Tongue (tissue), 2 donors: ENCODE measurements around the gene FOLR2. TPM values are rescaled to one million over a fixed set of nuclear protein-coding genes. Genes with fewer than 3 reads are reported as not detected.

Experiments
- DNase-seq: peaks from one replicate; pipeline ENCODE4 v3.0.0-alpha.2; 2015
- total RNA-seq: library from RNA; depleted of rRNA; stranded (reverse); fragments of >200 nt; gene quantifications from one replicate; pipeline ENCODE4 v1.2.3, GENCODE V29; 2014

Gene FOLR2
- total RNA-seq, 1 donor from 2014 or later, result 5.6 TPM

DNA sequence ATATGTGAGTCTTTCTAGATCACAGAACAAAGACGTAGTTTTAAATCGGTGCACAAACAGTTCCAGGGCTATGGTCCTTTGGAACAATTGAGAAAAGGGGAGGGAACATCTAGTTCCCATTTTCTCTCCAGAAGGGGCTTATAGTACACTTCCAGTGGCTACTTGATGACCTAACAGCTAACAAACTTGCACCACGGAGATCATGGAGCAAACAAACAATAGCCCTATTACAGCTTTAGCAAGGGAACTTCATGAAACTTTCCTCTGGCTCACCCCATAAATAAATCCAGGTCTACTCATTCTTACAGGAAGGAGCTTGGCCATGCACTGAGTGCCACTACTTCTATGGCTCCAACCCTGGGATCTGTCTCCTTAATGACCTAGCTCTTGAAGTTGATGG lies 8.3 kb upstream of the FOLR2 start:
- DNase-seq, result no peak

DNA sequence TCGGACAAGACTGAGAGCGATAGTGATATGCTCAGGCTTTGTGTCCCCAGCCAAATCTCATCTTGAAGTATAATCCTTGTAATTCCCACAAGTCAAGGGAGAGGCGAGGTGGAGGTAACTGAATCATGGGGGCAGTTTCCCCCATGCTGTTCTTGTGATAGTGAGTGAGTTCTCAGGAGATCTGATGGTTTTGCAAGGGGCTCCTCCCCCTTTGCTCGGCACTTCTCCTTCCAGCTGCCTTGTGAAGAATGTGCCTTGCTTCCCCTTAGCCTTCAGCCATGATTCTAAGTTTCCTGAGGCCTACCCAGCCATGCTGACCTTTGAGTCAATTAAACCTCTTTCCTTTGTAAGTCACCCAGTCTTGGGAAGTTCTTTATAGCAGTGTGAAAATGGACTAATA lies 7.5 kb upstream of the FOLR2 start:
- DNase-seq, result no peak

DNA sequence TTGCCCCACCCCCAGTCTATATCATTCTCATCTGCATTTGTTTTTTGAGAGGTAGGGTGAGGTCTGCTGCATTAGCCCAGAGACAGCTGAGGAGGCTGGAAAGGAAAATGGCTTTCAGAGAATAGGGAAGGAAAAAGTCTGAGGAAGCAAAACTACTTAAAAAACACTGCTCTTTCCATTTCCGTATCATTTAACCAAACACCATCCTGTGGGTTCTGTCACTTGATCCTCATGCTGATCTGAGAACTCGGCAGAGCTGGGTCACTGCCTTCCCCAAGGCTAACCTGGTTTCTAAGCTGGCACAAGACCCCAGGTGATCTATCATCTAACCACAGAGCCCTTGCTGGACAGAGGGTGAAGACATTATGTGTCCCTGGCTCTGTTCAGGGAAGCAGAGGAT lies 1.2 kb downstream of the FOLR2 start:
- no peak for DNase-seq

DNA sequence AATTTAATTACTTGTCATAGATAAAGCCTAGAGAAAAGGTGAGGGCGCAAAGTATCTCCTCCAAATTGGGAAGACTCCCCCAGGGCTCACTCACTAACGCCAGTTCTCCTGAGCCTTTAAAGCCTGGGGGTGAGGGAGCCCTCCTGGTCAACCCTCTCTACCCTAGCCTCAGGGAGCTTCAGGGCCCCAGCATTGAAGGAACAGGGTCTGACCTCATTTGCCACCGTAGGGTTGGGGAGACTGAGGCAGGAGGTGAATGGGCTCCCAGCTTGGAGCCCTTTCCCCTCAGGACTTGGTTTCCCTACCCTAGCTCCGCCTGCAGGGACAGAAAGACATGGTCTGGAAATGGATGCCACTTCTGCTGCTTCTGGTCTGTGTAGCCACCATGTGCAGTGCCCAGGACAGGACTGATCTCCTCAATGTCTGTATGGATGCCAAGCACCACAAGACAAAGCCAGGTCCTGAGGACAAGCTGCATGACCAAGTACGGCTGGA lies 1.7 kb downstream of the FOLR2 start:
- no peak for DNase-seq

DNA sequence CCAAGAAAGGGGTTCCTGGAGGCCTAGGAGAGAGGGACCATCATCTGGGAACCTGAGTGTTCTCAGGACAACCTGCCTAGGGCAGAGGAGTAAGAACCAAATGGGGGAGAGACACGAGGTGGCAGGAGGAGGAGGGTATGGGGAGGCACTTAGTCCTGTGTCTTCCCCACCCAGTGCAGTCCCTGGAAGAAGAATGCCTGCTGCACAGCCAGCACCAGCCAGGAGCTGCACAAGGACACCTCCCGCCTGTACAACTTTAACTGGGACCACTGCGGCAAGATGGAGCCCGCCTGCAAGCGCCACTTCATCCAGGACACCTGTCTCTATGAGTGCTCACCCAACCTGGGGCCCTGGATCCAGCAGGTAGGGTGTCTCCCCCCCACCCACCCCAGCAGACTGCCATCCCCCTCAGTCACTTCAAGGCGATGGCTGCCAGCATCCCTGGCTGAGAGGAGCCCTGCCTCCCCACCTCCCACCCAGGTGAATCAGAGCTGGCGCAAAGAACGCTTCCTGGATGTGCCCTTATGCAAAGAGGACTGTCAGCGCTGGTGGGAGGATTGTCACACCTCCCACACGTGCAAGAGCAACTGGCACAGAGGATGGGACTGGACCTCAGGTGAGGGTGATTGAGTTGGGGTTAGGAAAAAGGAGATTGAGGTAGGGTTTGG lies 4.2 kb downstream of the FOLR2 start:
- DNase-seq, result no peak

DNA sequence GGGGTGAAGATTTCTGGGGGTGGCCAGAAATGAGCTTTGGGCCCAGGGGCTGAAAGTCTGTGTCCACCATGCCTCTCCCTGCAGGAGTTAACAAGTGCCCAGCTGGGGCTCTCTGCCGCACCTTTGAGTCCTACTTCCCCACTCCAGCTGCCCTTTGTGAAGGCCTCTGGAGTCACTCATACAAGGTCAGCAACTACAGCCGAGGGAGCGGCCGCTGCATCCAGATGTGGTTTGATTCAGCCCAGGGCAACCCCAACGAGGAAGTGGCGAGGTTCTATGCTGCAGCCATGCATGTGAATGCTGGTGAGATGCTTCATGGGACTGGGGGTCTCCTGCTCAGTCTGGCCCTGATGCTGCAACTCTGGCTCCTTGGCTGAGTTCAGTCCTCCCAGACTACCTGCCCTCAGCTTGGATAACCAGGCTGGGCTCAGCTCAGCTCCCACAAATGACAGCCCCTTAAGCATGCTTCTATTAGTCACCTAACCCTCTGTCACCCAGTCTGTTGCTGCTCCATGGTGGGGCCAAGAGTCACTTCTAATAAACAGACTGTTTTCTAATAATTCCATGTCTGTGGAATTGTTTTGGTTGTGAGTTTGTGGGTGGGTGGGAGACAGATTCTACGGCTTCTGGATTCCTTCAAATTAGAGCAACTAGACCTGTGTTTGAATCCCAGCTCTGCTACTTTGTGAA lies 4.9 kb downstream of the FOLR2 start:
- DNase-seq, result no peak

DNA sequence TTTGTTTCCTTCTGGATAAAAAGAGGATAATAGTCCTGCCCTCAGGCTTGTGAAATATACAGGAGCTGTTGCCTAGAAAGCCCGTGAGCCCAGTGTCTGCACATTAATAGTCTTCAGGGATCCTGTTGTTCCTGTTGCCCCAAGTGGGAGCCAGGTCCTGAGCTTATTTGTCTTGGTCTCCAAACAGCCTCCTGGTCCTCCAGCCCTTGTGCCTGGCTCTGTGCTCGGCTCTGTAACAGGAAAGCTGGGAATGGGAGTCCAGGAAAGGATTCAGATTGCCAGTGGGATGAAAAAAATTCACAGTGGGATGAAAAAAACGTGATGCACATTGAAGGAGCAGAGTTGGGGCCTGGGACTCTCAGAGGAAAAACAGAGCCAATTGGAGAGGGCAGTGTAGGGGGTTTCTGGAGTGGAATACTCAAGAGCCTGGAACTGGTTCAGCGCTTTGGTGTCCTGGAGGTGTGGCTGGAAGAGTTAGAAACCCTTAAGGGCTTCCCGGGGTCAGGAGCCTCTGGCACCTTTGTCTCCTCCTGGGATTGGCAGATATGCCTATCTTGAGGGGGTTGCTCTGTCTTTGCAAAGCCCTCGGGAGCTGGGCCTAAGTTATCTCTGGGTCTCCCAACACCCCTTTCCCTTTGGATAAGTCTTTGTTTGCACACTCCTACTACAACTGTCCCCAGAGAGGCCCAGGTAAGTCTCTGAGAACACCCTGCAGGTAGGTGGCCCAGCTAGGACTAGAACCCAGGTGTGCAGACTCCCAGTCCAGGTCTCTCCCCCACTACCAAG lies 5.7 kb downstream of the FOLR2 start:
- no peak for DNase-seq

DNA sequence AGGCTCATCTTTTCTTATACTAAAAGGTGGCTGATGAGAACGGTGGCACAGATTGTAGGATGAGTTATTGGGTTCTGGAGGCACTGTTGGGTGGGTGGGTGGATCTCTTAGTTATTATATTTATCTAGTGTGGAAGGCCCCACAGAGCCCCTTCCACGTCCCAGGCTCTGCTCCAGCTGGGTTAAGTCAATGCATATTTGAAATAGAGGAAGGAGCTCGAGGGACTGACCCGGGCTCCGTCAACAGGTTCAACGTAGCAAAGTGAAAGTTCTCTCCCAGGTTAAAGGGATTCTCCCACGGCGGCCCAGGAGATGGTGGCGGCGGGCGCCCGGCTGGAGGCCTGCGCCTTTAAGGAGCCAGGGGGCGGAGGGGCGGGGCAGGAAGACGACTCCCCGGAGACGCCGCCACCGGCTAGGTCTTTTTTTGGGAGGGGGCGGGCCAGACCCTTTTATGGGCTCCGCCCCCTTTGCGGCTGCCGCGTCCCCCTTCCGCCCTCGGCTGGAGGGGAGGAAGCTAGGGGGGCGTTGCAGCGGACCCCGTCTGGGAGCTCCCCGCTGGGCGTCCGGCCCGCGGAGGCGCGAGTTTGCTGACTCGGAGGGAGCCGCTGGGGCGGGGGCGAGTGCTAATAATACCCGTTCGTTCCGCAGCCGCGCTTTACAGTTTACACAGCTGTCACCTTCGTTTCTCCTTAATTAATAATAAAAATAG lies 6.5 kb downstream of the FOLR2 start:
- DNase-seq, result peak; percentile 98

DNA sequence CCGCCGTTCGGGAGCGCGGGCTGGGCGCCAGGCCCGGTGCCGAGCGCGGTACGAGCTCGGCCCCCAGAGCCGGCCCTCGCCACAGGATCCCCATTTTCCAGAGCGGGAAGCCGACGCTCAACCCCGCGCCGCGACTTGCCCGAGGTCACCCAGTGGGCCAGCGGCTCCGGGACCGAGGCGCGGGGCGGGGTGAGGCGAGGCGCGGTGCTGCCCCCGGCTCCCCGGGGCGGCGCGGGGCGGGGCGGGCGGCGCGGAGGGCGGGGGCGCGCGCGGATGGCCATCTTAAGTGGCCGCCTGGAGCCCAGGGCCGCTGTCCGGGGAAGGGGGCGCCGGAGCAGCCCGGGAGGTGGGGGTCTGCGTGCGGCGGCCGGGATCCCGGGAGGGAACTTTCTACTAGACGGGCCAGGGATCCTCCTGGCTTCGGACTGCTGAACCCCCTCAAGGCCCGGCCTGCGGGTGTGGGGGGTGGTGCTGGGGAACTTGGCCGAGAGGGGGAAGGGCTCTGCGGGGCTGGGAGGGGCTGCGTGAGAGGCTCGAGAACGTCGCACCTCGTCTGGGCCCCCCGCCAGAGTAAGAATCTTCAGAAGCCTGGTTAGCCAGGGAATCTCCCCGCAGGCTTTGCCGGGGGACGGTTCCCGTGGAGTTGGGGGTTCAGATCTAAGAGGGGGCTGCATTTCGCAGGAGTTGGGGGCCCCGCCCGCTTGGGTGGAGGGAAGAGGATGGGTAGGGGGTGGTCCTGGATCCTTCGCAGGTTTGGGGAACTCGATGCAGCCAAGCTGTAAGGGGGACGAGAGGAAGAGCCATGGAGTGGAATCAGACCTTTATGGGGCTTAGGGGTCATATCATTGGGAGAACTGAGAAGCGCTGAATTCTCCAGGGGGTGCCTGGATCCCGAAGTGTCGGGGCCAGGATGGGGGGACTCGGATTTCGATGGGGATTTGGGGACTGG lies 7.3 kb downstream of the FOLR2 start:
- peak; percentile 91 for DNase-seq

DNA sequence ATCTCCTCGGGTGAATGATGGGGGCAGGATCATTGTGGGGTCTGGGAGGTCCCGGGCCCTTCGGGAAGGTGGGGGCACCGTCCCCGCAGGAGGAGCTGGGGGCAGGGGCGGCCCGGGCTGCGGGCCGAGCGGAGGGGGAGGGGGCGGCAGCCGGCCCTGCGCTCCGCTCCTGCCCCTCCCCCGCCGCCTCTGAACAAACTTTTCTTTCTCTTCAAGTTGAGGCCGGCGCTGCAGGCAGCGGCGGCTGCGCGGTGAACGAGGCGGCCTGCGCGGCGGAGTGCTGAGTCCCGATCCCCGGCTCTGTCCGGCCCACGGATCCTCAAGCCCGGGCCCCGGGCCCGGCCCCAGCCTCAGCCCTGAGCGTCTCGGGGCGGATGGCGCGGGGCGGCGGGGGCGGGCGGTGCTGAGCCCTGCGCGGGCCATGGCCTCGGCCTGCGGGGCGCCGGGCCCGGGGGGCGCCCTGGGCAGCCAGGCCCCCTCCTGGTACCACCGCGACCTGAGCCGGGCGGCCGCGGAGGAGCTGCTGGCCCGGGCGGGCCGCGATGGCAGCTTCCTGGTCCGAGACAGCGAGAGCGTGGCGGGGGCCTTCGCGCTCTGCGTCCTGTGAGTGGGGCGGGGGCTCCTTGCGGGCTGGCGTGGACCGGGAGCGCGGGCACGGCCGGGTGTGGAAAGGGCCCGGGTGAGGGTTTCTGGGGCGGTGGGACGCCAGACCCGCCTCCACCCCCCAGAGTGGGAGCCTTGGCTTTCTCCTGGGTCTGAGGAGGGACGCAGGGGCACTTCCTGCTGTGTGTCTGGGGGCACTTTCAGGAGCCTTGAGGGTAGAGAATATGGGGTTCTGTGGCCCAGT lies 8.2 kb downstream of the FOLR2 start, which contains the start of gene INPPL1:
Gene INPPL1, plus strand, starts transcription at position 204 of the 847 bp plus-strand sequence. Its CDS starts 218 bp downstream, at position 422.
- peak; percentile 81 for DNase-seq

DNA sequence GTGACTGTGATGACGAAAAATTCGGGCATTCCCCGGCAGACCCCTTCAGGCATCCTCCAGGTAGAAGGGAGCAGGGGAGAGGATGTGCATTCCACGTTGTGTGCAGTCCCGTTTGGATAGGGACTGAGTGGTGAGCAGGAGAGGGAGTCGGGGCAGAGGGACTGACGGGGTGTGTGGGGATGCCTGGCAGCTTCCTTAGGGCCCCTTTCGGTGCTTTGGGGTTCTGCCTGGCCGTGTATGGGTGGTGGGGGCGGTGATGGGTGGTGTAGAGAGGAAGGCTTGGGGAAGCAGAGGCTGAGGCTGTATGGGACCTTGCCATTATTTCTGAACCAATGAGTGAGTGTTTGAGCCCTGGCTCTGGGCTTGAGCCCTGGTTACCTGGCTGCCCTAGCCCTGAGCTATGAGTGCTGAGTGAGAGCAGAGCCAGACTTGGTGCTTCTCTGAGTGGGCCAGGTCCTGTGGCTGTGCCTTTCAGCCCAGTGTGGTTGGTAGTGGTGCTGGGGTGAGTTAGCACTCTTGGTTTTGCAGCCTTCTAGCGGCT lies 8.9 kb downstream of the FOLR2 start:
- no peak for DNase-seq

DNA sequence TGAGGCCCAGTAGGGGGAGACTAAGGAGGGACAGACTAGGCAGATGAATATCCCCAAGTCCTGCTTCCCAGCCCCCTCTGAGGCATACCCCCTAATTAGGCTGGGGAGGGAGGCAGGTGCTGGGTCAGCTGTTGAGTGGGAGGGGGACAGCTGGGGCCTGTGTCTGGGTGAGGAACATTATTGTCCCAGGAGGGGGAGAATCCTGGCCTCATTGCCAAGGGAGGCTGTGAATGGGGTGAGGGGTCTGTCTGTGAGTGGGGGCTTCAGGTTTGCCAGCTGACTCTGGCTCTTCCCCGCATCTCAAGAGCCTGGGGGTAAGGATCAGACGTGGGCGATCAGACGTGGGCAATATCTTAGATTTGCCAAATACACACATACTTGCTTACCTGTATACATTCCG lies 10.1 kb downstream of the FOLR2 start:
- peak; percentile 71 for DNase-seq

DNA sequence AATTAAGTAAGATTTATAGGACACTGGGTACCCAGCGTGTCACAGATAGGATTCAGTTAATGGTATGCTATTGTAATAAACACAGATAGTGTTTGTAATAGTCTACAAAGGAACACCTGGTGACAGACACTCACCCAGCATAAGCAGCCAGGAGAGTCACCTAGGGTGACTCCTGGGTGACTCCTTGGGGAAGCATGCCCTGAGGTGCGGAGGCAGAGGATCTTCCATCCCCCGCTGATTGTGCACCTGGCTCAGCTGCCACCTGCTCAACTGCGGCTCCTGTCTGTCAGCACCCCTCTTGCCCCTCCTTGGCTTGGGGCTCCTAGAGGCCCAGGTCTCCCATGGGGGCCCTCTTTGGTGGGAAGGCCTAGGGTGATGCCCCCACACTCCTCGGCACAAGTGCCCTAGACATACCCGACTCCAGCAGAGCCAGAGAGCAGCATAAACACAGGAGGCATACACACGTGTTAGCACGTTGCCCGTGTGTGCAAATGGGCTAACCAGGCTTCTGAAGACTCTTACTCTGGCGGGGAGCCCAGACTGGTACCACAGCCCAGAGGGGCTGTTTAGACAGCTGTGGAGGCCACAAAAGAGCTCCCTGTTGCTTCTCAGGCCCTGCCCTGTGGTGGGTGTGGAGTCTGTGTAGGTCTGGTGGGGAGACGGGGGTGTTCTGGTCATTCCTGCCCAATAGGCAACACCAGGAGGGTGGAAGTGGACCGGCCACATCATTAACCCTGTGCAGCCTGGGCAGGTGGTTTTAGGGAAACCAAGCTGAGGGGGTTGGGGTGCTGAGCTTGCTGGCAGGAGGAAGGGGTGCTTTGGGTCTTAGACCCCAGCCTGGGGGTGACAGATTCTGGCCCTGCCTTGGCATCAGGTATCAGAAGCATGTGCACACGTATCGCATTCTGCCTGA lies 11.0 kb downstream of the FOLR2 start:
- peak; percentile 88 for DNase-seq

DNA sequence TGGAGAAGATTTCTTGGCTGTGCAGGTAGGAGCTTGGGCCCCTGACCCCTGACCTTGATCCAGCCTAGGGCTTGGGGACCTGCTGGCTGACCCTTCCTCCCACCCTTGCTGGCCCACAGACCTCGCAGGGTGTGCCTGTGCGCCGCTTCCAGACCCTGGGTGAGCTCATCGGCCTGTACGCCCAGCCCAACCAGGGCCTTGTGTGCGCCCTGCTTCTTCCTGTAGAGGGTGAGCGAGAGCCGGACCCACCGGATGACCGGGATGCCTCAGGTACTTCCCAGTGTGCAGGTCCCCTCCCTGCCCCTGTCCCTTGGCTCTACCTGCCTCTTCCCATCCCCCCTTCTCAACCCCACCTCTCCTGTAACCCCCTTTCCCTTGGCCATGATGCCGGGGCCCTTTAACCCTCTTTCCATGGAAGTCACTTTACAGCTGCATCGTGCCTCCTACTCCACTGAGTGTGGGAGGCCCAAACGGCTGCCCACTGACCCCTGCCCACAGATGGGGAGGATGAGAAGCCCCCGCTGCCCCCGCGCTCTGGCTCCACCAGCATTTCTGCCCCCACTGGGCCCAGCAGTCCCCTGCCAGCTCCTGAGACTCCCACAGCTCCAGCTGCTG lies 11.7 kb downstream of the FOLR2 start:
- peak; percentile 23 for DNase-seq

DNA sequence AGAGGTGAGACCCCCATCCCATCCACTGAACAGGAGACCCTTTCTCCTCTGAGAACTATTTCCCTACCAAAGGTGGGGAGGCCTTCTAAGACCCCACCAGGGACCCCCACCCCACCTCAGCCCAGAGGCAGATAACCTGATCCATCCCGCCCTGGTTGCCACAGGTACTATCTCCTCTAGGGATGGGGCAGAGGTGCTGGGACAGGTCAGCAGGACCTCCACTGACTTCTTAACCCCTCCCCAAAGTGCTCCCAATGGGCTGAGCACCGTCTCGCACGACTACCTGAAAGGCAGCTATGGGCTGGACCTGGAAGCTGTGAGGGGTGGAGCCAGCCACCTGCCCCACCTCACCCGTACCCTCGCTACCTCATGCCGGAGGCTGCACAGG lies 12.2 kb downstream of the FOLR2 start:
- DNase-seq, result no peak

DNA sequence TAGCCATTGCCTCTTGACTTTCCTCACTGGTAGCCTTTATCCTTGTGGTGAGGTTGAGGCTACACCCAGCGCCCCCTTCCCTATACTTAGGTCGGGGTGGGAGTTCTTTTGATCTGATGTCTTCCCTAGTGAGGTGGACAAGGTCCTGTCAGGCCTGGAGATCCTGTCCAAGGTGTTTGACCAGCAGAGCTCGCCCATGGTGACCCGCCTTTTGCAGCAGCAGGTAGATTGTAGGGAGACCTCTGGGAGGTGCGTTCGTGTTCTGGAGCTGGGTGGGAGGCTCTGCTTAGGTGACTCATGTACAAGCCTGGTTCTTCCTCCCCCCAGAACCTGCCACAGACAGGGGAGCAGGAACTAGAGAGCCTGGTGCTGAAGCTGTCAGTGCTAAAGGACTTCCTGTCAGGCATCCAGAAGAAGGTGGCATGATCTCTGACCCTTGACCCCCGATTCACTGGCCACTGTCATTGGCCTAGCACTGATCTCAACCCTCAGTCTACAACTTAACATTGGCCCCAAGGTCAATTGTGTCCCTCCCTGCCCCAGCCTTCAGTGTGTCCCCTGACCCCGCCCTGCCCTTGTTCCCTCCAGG lies 12.8 kb downstream of the FOLR2 start:
- DNase-seq, result no peak

DNA sequence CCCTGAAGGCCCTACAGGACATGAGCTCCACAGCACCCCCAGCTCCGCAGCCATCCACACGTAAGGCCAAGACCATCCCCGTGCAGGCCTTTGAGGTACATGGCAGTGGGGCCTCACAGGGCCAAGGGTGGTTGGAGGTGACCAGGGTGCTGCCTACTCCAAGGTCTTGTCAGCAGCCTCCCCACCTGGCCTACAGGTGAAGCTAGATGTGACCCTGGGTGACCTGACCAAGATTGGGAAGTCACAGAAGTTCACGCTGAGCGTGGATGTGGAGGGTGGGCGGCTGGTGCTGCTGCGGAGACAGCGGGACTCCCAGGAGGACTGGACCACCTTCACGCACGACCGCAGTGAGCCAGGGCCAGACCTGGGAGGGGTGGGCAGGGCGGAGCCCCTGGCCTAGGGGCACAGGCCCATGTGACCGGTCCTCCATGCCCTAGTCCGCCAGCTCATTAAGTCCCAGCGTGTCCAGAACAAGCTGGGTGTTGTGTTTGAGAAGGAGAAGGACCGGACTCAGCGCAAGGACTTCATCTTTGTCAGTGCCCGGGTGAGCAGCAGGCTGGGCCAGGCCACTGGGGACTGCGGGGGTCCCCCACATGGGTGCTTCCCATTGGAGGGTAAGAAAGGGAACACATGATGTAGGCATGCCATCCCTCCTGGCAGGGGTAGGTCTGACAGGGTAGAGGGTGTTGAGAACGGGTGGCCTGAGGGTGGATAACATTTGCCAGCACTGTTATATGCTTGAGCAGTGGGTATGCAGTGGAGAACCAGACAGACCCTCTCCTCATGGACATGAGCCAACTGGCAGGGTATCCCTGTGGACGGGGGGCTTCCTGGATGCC lies 13.6 kb downstream of the FOLR2 start:
- no peak for DNase-seq
